Large intestine (tissue), 3 donors: ENCODE results near the gene ANKRD44. TPM values are rescaled to one million over a fixed set of nuclear protein-coding genes. Genes with fewer than 3 reads are reported as not detected.

Source experiments
- DNase-seq, 2 donors: peaks; one replicate each; pipeline versions ENCODE4 v3.0.0 to v3.0.0-alpha.2; 2013
- H3K27ac ChIP-seq: one replicate; pipeline ENCODE4 v1.5.1; 2013; ENCODE audit warnings: low read length
- H3K27me3 ChIP-seq: 2 replicates; pipeline ENCODE4 v1.6.1; 2013; ENCODE audit warnings: low read length; ENCODE audit not compliant: control insufficient read depth, insufficient read depth
- H3K36me3 ChIP-seq: 2 replicates; pipeline ENCODE4 v1.6.1; 2013; ENCODE audit warnings: low read length; ENCODE audit not compliant: control insufficient read depth, insufficient read depth
- H3K4me1 ChIP-seq: one replicate; pipeline ENCODE4 v1.6.1; 2013; ENCODE audit warnings: low read length; ENCODE audit not compliant: control insufficient read depth, insufficient read depth
- H3K4me3 ChIP-seq: one replicate; pipeline ENCODE4 v1.5.1; 2013; ENCODE audit warnings: low read length
- H3K9me3 ChIP-seq: one replicate; pipeline ENCODE4 v1.6.1; 2013; ENCODE audit warnings: mild to moderate bottlenecking, low read depth, low read length, moderate library complexity; ENCODE audit not compliant: control insufficient read depth
- WGBS: methylation state at CpG from one replicate; pipeline ENCODE4 v1.1.5; 2013; ENCODE audit warnings: low lambda C conversion rate; ENCODE audit not compliant: insufficient coverage; 5-methylcytosine and 5-hydroxymethylcytosine counted together
- polyA plus RNA-seq: library from polyadenylated mRNA; unstranded; fragments of 120-200 nt; gene quantifications from one replicate; pipeline ENCODE4 v1.2.1, GENCODE V29; 2013

The ANKRD44 gene
- polyA plus RNA-seq, 1 donor, result 8.4 TPM

DNA sequence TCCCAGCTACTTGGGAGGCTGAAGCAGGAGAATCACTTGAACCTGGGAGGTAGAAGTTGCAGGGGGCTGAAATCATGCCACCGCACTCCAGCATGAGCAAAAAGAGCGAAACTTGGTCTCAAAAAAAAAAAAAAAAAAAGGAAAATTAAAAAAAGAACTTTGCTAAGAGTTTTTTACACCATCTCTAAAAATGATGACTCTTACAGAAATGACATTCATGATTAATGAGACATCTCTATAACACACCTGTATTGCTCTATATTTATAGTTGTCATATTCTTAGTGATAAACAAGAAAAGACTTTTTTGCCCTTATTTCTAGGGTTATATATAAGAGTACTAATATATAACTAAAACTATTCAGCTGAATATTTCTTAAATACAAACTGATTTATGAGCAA, 34.4 kb downstream of the ANKRD44 start:
- Histone ChIP-seq H3K4me3 (no peak overlapping the region), H3K9me3 (no peaks in the 10 kb centered on the region), H3K4me1 (no peaks in the 10 kb centered on the region), H3K27me3 (no peaks in the 10 kb centered on the region), H3K36me3 (no peaks in the 10 kb centered on the region), H3K27ac (no peak overlapping the region)
- no CpG with 5 or more reads among the region's 2 CpGs for WGBS
- DNase-seq, result no peak

DNA sequence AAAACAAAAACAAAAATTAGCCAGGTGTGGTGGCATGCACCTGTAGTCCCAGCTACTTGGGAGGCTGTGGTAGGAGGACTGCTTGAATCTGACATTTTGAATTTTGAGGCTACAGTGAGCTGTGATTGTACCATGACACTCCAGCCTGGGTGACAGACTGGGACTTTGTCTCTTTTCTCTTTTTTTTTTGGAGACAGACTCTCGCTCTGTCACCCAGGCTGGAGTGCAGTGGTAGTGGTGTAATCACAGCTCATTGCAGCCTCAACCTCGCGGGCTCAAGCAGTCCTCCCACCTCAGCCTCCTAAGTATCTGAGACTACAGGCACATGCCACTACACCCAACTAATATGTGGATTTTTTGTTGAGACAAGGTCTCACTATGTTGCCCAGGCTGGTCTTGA, 35.6 kb downstream of the ANKRD44 start:
- no CpG with 5 or more reads among the region's 3 CpGs for WGBS
- peaks cover 7% of the 10 kb centered on the region for H3K4me1 ChIP-seq
- DNase-seq, result no peak
- no peak overlapping the region for H3K27ac ChIP-seq
- H3K4me3 ChIP-seq, result no peak overlapping the region
- no peaks in the 10 kb centered on the region for H3K36me3 ChIP-seq
- no peaks in the 10 kb centered on the region for H3K27me3 ChIP-seq
- H3K9me3 ChIP-seq, result no peaks in the 10 kb centered on the region

DNA sequence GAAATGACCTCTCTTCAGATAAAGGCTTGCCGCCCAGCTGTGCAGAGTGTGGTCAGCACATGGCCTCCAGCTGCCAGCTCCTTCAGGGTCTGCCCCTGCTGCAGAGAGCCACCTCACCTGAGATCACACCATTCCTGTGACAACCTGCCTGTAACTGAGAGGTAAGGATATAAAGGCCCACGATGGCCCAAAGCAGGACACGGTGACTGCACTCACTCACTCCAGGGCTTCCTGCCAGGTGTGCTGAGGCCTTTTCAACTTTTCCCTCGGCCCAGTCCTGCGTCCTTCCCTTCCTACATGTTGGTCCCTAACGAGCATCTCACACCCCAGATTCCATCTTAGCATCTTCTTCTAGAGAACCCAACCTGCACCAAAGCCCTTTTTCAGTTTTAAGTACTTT, 36.2 kb downstream of the ANKRD44 start:
- no peak overlapping the region for H3K27ac ChIP-seq
- 94% methylated on average over 3 of the region's 6 CpGs for WGBS

GRCh38 chr2:197273485-197273884, 37.1 kb downstream of the ANKRD44 start:
- Histone ChIP-seq H3K4me1 (peaks cover 8% of the 10 kb centered on the region), H3K4me3 (no peak overlapping the region), H3K27me3 (no peaks in the 10 kb centered on the region), H3K9me3 (no peaks in the 10 kb centered on the region), H3K27ac (no peak overlapping the region), H3K36me3 (no peaks in the 10 kb centered on the region)
- WGBS, result no CpG with 5 or more reads among the region's 4 CpGs
- DNase-seq, result no peak

More for the DNA sequence above, 36.2 kb downstream of the ANKRD44 start:
- H3K27me3 ChIP-seq, result no peaks in the 10 kb centered on the region
- H3K36me3 ChIP-seq, result no peaks in the 10 kb centered on the region
- no peak for DNase-seq
- H3K4me1 ChIP-seq, result peaks cover 8% of the 10 kb centered on the region
- no peak overlapping the region for H3K4me3 ChIP-seq
- H3K9me3 ChIP-seq, result no peaks in the 10 kb centered on the region

DNA sequence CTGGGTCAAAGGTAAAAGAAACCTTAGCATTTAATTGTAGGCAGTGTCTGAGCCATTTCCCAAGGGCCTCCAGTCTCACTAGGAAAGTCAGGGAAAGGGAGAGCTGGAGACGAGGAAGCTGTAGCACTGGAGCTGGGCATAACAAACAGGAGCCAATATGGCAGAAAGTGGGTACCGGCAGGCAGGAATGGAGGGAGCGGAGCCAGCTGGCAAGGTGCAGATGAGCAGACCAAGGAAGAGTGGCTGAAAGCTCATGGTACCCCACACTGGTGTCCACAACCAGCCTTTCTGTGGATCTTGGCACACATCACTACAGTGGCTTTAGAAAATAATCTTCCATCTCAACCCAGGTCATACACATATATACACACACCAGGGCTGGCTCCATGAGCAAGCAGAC, 40.0 kb downstream of the ANKRD44 start:
- Histone ChIP-seq H3K4me3 (no peak overlapping the region), H3K36me3 (no peaks in the 10 kb centered on the region), H3K27ac (no peak overlapping the region), H3K27me3 (no peaks in the 10 kb centered on the region), H3K4me1 (peaks cover 8% of the 10 kb centered on the region), H3K9me3 (no peaks in the 10 kb centered on the region)
- peak in 1 of 2 donors; percentile 46 for DNase-seq
- WGBS, result no CpG with 5 or more reads among the region's 3 CpGs

DNA sequence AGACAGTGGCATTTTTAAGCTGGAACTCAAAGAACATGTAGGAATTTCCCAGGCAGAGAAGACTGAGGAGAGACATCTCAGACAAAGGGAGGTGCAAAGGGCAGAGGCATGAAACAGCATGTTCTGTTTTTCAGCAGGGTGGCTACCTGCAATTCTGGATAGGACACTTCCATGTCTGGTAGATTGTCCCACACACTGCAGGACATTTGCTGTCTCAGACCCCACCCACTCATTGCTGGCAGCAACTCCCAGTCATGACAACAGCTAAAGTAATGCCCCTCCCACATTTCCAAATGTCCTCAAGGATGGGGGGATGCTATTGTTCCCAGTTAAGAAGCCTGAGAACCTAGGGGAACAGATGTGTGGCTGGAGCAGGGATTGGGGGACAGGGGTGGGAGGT, 40.8 kb downstream of the ANKRD44 start:
- Histone ChIP-seq H3K27ac (no peak overlapping the region), H3K9me3 (no peaks in the 10 kb centered on the region)

GRCh38 chr2:197268786-197269584, 41.6 kb downstream of the ANKRD44 start:
- Histone ChIP-seq H3K27me3 (no peaks in the 10 kb centered on the region), H3K4me1 (peaks cover 8% of the 10 kb centered on the region), H3K9me3 (no peaks in the 10 kb centered on the region), H3K36me3 (no peaks in the 10 kb centered on the region), H3K4me3 (no peak overlapping the region), H3K27ac (no peak overlapping the region)
- WGBS, result 47% methylated on average over 4 of the region's 7 CpGs
- no peak for DNase-seq

More for the DNA sequence above, 40.8 kb downstream of the ANKRD44 start:
- H3K4me3 ChIP-seq, result no peak overlapping the region
- no peak for DNase-seq
- H3K27me3 ChIP-seq, result no peaks in the 10 kb centered on the region
- peaks cover 8% of the 10 kb centered on the region for H3K4me1 ChIP-seq
- H3K36me3 ChIP-seq, result no peaks in the 10 kb centered on the region

DNA sequence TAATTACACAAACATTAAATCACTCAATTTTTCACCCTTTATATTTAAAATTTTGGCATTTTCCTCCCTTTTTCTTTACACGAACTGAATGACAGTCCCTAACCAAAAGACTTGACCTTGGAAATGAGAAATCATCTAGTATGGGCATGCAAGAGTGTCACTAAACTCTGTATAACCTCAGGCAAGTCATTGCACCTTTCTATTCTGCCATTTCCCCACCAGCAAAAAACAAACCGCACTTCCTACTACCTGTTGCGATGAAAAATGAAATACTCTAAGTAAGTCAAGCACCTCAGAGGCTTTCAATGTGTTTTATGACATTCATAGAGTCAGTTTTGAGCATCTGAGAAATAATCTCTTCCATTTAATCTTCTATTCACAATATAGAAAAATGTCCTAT, 44.1 kb downstream of the ANKRD44 start:
- H3K27me3 ChIP-seq, result no peaks in the 10 kb centered on the region
- no peak overlapping the region for H3K27ac ChIP-seq
- no peaks in the 10 kb centered on the region for H3K9me3 ChIP-seq
- 60% methylated on average over 1 of the region's 3 CpGs for WGBS
- H3K4me3 ChIP-seq, result no peak overlapping the region
- DNase-seq, result no peak
- peaks cover 8% of the 10 kb centered on the region for H3K4me1 ChIP-seq
- no peaks in the 10 kb centered on the region for H3K36me3 ChIP-seq

GRCh38 chr2:197265924-197266323, 44.7 kb downstream of the ANKRD44 start:
- DNase-seq, result no peak
- no peak overlapping the region for H3K27ac ChIP-seq
- no peak overlapping the region for H3K4me3 ChIP-seq
- peaks cover 8% of the 10 kb centered on the region for H3K4me1 ChIP-seq
- H3K36me3 ChIP-seq, result no peaks in the 10 kb centered on the region
- 100% methylated on average over 1 of the region's 5 CpGs for WGBS
- no peaks in the 10 kb centered on the region for H3K27me3 ChIP-seq
- no peaks in the 10 kb centered on the region for H3K9me3 ChIP-seq

- H3K27me3 ChIP-seq, result no peaks in the 10 kb centered on the region
- no peak for DNase-seq
- no peak overlapping the region for H3K27ac ChIP-seq
- H3K4me1 ChIP-seq, result peaks cover 1% of the 10 kb centered on the region
- H3K9me3 ChIP-seq, result no peaks in the 10 kb centered on the region
- WGBS, result 83% methylated on average over 1 of the region's 4 CpGs
- H3K36me3 ChIP-seq, result no peaks in the 10 kb centered on the region
- H3K4me3 ChIP-seq, result no peak overlapping the region
Measured at GRCh38 chr2:197265036-197265435, 45.5 kb downstream of the ANKRD44 start.

DNA sequence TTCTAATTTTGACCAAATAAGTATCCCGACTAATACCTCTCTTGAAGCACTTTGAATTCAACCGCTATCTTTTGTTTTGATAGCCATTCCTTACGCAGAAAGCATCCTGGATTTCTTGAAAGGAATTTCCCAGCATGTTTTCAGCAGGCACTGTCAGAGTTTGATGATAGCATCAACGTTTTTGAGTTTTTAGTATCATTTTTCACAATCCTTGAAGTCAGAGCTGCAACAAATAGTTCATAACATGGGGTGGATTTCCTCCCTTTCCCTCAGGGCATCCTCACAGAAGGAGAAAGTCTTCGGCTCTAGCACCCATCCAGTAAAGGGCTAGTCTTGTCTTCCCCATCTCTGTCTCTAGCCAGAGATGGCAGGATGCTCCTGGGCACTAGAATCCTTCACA, 46.2 kb downstream of the ANKRD44 start:
- H3K4me3 ChIP-seq, result no peak overlapping the region
- H3K9me3 ChIP-seq, result no peaks in the 10 kb centered on the region
- H3K27me3 ChIP-seq, result no peaks in the 10 kb centered on the region
- H3K4me1 ChIP-seq, result no peaks in the 10 kb centered on the region
- H3K27ac ChIP-seq, result no peak overlapping the region
- no peaks in the 10 kb centered on the region for H3K36me3 ChIP-seq
- 92% methylated on average over 2 of the region's 5 CpGs for WGBS
- DNase-seq, result no peak
